OCI-LY3 (cell line): ENCODE measurements around the gene AATK.

ENCODE experiments used
- H2AFZ ChIP-seq: fragments of 200-600, 300-600 bp; shearing (Covaris generic); 2 replicates; pipeline ENCODE4 v1.6.0; 2014; ENCODE audit warnings: antibody characterized with exemption, low read depth, low read length
- H3K27ac ChIP-seq: fragments of 200-600, 300-600 bp; sonication (generic); 2 replicates; pipeline ENCODE4 v1.5.1; 2014; ENCODE audit warnings: mild to moderate bottlenecking, low read length, moderate library complexity, mixed read lengths
- H3K27me3 ChIP-seq: fragments of 200-600, 300-600 bp; sonication (generic); 2 replicates; pipeline ENCODE4 v1.6.1; 2014; ENCODE audit warnings: low read depth, low read length, mixed read lengths
- H3K36me3 ChIP-seq: fragments of 200-600, 300-600 bp; sonication (generic); replicated peaks from 2 replicates; pipeline ENCODE3; 2014; ENCODE audit warnings: low read depth, low read length, mixed read lengths
- H3K4me1 ChIP-seq: fragments of 300-600, 200-600 bp; sonication (generic); 2 replicates; pipeline ENCODE4 v1.6.1; 2014; ENCODE audit warnings: low read length, mixed read lengths
- H3K4me2 ChIP-seq: fragments of 200-600, 300-600 bp; sonication (generic); 2 replicates; pipeline ENCODE4 v1.6.1; 2014; ENCODE audit warnings: low read length, mixed read lengths
- H3K4me3 ChIP-seq: fragments of 300-600, 200-600 bp; sonication (generic); 2 replicates; pipeline ENCODE4 v1.5.1; 2014; ENCODE audit warnings: antibody characterized with exemption, mild to moderate bottlenecking, low read length, moderate library complexity
- H3K79me2 ChIP-seq: fragments of 300-600, 200-600 bp; shearing (Covaris generic); 2 replicates; pipeline ENCODE4 v1.6.1; 2014; ENCODE audit warnings: mild to moderate bottlenecking, low read length, mixed read lengths
- H3K9ac ChIP-seq: fragments of 300-600, 200-600 bp; shearing (Covaris generic); 2 replicates; pipeline ENCODE4 v1.6.0; 2014; ENCODE audit warnings: mild to moderate bottlenecking, low read length, moderate library complexity
- H3K9me3 ChIP-seq: fragments of 200-600, 300-600 bp; shearing (Covaris generic); 2 replicates; pipeline ENCODE4 v1.6.1; 2014; ENCODE audit warnings: low read length, mixed read lengths; ENCODE audit not compliant: insufficient read depth
- H4K20me1 ChIP-seq: fragments of 200-600, 300-600 bp; sonication (generic); 2 replicates; pipeline ENCODE4 v1.6.1; 2016; ENCODE audit warnings: low read length, mixed read lengths; ENCODE audit not compliant: insufficient read depth
- EZH2phosphoT487 ChIP-seq: fragments of 200-600 bp; shearing (Covaris generic); IDR thresholded peaks from 2 replicates; pipeline ENCODE4 v1.6.1; 2018; ENCODE audit warnings: antibody characterized with exemption, mixed run types, low read depth
- TF ChIP-seq, protein P1 (sequence below): fragments of 200-600, 300-600 bp; sonication (generic); IDR thresholded peaks from 2 replicates; pipeline ENCODE4 v1.5.1; 2014; ENCODE audit warnings: antibody characterized with exemption, low read length, low read depth

AATK gene

DNA sequence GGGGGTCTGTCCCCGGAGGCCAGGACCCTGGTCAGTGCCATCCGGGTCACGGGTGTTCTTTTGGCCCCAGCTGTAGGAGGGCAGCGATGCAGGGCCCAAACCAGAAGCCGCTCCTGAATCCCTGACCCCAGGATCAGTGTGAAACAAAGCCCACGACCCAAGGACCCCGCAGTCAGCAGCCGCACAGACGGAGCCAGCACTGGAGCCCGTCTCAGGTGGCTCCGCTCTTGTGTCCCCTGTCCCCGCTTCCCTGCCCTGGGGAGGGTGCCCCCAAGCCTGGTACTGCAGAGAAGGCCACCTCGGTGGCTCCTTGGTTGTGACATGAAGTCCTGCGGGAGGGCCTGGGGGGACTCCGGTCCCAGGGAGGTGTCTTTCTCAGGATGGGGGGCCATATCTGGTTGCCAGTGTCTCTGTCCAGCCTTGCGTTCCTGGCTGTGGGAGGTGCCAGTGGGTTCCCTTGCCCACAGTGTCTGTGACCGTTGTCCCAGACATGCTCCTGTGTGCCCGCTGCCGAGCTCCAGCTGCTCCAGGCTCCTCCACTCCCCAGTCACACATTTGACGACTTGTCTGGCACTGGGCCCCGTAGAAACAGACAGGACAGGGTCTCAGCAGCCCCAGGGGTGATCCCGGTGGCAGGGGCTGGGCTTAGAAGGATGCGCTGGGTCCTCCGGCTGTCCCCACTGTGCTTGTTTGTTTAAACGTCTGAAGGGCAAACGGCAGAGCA is 97.4 kb downstream of the AATK start:
- no peak overlapping the region for H3K4me3 ChIP-seq
- H3K79me2 ChIP-seq, result no peaks in the 10 kb centered on the region
- no peaks in the 10 kb centered on the region for H3K36me3 ChIP-seq
- no peak overlapping the region for H3K9ac ChIP-seq
- no peak overlapping the region for H3K27ac ChIP-seq
- H4K20me1 ChIP-seq, result no peaks in the 10 kb centered on the region
- no peak for TF ChIP-seq EZH2phosphoT487
- TF ChIP-seq, protein P1, sequence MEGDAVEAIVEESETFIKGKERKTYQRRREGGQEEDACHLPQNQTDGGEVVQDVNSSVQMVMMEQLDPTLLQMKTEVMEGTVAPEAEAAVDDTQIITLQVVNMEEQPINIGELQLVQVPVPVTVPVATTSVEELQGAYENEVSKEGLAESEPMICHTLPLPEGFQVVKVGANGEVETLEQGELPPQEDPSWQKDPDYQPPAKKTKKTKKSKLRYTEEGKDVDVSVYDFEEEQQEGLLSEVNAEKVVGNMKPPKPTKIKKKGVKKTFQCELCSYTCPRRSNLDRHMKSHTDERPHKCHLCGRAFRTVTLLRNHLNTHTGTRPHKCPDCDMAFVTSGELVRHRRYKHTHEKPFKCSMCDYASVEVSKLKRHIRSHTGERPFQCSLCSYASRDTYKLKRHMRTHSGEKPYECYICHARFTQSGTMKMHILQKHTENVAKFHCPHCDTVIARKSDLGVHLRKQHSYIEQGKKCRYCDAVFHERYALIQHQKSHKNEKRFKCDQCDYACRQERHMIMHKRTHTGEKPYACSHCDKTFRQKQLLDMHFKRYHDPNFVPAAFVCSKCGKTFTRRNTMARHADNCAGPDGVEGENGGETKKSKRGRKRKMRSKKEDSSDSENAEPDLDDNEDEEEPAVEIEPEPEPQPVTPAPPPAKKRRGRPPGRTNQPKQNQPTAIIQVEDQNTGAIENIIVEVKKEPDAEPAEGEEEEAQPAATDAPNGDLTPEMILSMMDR, result no peak
- no peaks in the 10 kb centered on the region for H3K4me1 ChIP-seq
- H3K27me3 ChIP-seq, result no peaks in the 10 kb centered on the region
- no peak overlapping the region for H3K4me2 ChIP-seq
- no peak overlapping the region for H2AFZ ChIP-seq
- H3K9me3 ChIP-seq, result no peaks in the 10 kb centered on the region

DNA sequence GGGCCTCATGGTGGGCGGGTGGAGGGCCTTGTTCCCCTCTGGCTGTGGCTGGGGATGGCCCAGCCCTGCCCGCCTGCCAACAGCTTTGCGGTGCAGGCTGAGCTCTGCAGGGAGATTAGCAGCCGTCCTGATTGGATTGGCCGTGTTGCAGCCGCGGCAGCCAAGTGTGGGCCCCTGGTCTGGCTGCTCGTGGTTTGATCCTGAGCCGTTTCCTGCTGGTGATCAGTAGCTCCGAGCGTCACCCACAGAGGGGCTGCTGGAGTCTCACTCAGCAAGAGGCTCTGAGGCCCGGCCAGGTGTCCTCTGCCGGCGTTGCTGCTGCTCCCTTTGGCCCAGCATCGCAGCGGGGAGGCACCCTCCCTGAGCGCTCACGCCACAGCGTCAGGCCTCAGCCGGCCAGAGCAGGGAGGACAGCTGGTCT is 98.6 kb downstream of the AATK start:
- Histone ChIP-seq H3K36me3 (no peaks in the 10 kb centered on the region), H3K79me2 (no peaks in the 10 kb centered on the region), H3K9me3 (no peaks in the 10 kb centered on the region), H3K27ac (no peak overlapping the region), H3K27me3 (no peaks in the 10 kb centered on the region), H3K4me2 (no peak overlapping the region), H3K9ac (no peak overlapping the region), H2AFZ (no peak overlapping the region), H4K20me1 (no peaks in the 10 kb centered on the region), H3K4me3 (no peak overlapping the region), H3K4me1 (no peaks in the 10 kb centered on the region)
- TF ChIP-seq, protein P1, result no peak
- no peak for TF ChIP-seq EZH2phosphoT487
